Loucy (cell line): Measurements from ENCODE around the gene TIRAP.

Source experiments
- H2AFZ ChIP-seq: fragments of 200-600 bp; sonication (generic); 2 replicates; pipeline ENCODE4 v1.6.0; 2016; ENCODE audit warnings: antibody characterized with exemption, mild to moderate bottlenecking, low read length, moderate library complexity
- H3F3A ChIP-seq: fragments of 200-600 bp; 2 replicates; pipeline ENCODE4 v1.6.0; 2016; ENCODE audit warnings: antibody characterized with exemption, low read depth, mild to moderate bottlenecking
- H3K27me3 ChIP-seq: fragments of 200-600 bp; sonication (generic); 2 replicates; pipeline ENCODE4 v1.6.1; 2014; ENCODE audit warnings: low read length, mild to moderate bottlenecking; ENCODE audit not compliant: insufficient read depth, poor library complexity, severe bottlenecking
- H3K36me3 ChIP-seq: fragments of 200-600 bp; sonication (generic); 2 replicates; pipeline ENCODE4 v1.6.1; 2016; ENCODE audit warnings: low read length; ENCODE audit not compliant: insufficient read depth
- H3K4me1 ChIP-seq: fragments of 200-600 bp; sonication (generic); 2 replicates; pipeline ENCODE4 v1.5.1; 2014; ENCODE audit warnings: low read length, mild to moderate bottlenecking; ENCODE audit not compliant: insufficient read depth, poor library complexity, severe bottlenecking
- H3K4me2 ChIP-seq: fragments of 200-600 bp; sonication (generic); 2 replicates; pipeline ENCODE4 v1.6.0; 2014; ENCODE audit warnings: antibody characterized with exemption, low read length, low read depth, mild to moderate bottlenecking; ENCODE audit not compliant: poor library complexity, severe bottlenecking
- H3K4me3 ChIP-seq: fragments of 200-600 bp; sonication (generic); 2 replicates; pipeline ENCODE4 v1.5.1; 2014; ENCODE audit warnings: low read length, mild to moderate bottlenecking, mixed read lengths; ENCODE audit not compliant: poor library complexity, severe bottlenecking
- H3K79me2 ChIP-seq: fragments of 200-600 bp; sonication (generic); 2 replicates; pipeline ENCODE4 v1.6.1; 2014; ENCODE audit warnings: low read length; ENCODE audit not compliant: insufficient read depth
- H3K9ac ChIP-seq: fragments of 200-600 bp; sonication (generic); 2 replicates; pipeline ENCODE4 v1.6.0; 2014; ENCODE audit warnings: mild to moderate bottlenecking, low read depth, low read length, moderate library complexity; ENCODE audit not compliant: poor library complexity, severe bottlenecking
- H3K9me2 ChIP-seq: fragments of 200-600 bp; sonication (generic); replicated peaks from 2 replicates; pipeline ENCODE4 v1.6.1; 2016; ENCODE audit warnings: low read depth, low read length, mixed read lengths
- H3K9me3 ChIP-seq: fragments of 200-600 bp; sonication (generic); 2 replicates; pipeline ENCODE4 v1.6.1; 2014; ENCODE audit warnings: mild to moderate bottlenecking, antibody characterized with exemption, low read length, low read depth; ENCODE audit not compliant: insufficient read depth
- H4K20me1 ChIP-seq: fragments of 200-600 bp; sonication (generic); 2 replicates; pipeline ENCODE4 v1.6.0; 2014; ENCODE audit warnings: antibody characterized with exemption, low read length, mild to moderate bottlenecking; ENCODE audit not compliant: insufficient read depth, poor library complexity, severe bottlenecking
- CTCF ChIP-seq: fragments of 200-600 bp; sonication (generic); conservative IDR thresholded peaks from 2 replicates; pipeline ENCODE4 v1.5.1; 2014; ENCODE audit warnings: mild to moderate bottlenecking, antibody characterized with exemption, low read length
- EZH2phosphoT487 ChIP-seq: fragments of 200-600 bp; IDR thresholded peaks from 2 replicates; pipeline ENCODE4 v1.6.1; 2018; ENCODE audit warnings: antibody characterized with exemption, mild to moderate bottlenecking, moderate library complexity, borderline replicate concordance

The TIRAP gene

GRCh38 chr11:126288237-126288636, 5.3 kb downstream of the TIRAP start:
- Histone ChIP-seq H3K36me3 (no peaks in the 10 kb centered on the region), H3K4me3 (no peak overlapping the region), H3K9me3 (no peaks in the 10 kb centered on the region), H3K9me2 (no peaks in the 10 kb centered on the region), H3K4me1 (peaks cover 6% of the 10 kb centered on the region), H3K27me3 (no peaks in the 10 kb centered on the region), H3K9ac (no peak overlapping the region), H2AFZ (no peak overlapping the region), H3K4me2 (no peak overlapping the region), H3F3A (no peaks in the 10 kb centered on the region), H3K79me2 (peaks cover 10% of the 10 kb centered on the region; the same call in 1 of the 2 replicates), H4K20me1 (no peaks in the 10 kb centered on the region)
- TF ChIP-seq CTCF (no peak), EZH2phosphoT487 (no peak)

- Histone ChIP-seq H3K9me2 (no peaks in the 10 kb centered on the region), H3K9ac (no peak overlapping the region), H4K20me1 (no peaks in the 10 kb centered on the region), H3K79me2 (no peaks in the 10 kb centered on the region), H3K4me1 (no peaks in the 10 kb centered on the region), H2AFZ (no peak overlapping the region), H3K4me3 (no peak overlapping the region), H3K9me3 (no peaks in the 10 kb centered on the region), H3K4me2 (no peak overlapping the region), H3K36me3 (no peaks in the 10 kb centered on the region), H3F3A (no peaks in the 10 kb centered on the region), H3K27me3 (no peaks in the 10 kb centered on the region)
- TF ChIP-seq EZH2phosphoT487 (no peak), CTCF (no peak)
These were observed 8.0 kb downstream of the TIRAP start for GRCh38 chr11:126290887-126291286.

GRCh38 chr11:126293726-126294125, 10.8 kb downstream of the TIRAP start:
- no peak overlapping the region for H3K4me2 ChIP-seq

More at GRCh38 chr11:126293726-126294125, 10.8 kb downstream of the TIRAP start:
- H3K79me2 ChIP-seq: no peaks in the 10 kb centered on the region
- no peaks in the 10 kb centered on the region for H3F3A ChIP-seq
- no peaks in the 10 kb centered on the region for H3K9me3 ChIP-seq
- H2AFZ ChIP-seq: no peak overlapping the region
- H3K27me3 ChIP-seq: no peaks in the 10 kb centered on the region
- no peaks in the 10 kb centered on the region for H3K4me1 ChIP-seq
- H4K20me1 ChIP-seq: no peaks in the 10 kb centered on the region
- H3K4me3 ChIP-seq: no peak overlapping the region
- TF ChIP-seq EZH2phosphoT487: no peak
- TF ChIP-seq CTCF: no peak
- H3K36me3 ChIP-seq: no peaks in the 10 kb centered on the region
- H3K9ac ChIP-seq: no peak overlapping the region
- H3K9me2 ChIP-seq: no peaks in the 10 kb centered on the region
